ENCODE measurements around the gene VEPH1.

- TF ChIP-seq CTCF (IDR thresholded peaks at IDR 0.05; ENCODE audit: insufficient read depth, low read length), result no peak
- no peak for TF ChIP-seq GABPA (IDR thresholded peaks at IDR 0.05; ENCODE audit: low read depth)
- no peak for TF ChIP-seq SPI1 (IDR thresholded peaks at IDR 0.05; ENCODE audit: borderline replicate concordance, low read depth)
Measured at GRCh38 chr3:157333551-157333991, 169.6 kb downstream of the VEPH1 start.
